Liver (tissue), 9 donors: ENCODE data around the gene TFCP2. TPM values are rescaled to one million over a fixed set of nuclear protein-coding genes. Genes with fewer than 3 reads are reported as not detected.

Experiments used
- DNase-seq: peaks from one replicate; pipeline ENCODE4 v3.0.0-alpha.2; 2017; ENCODE audit warnings: low spot score
- H3K27ac ChIP-seq, 2 donors: one replicate each; pipeline ENCODE4 v1.7.0; 2013; ENCODE audit warnings: inconsistent platforms in 2 of 2, low read length in 2 of 2, control low read depth in 1 of 2, low read depth in 1 of 2, mild to moderate bottlenecking in 1 of 2
- H3K27me3 ChIP-seq, 4 donors: one replicate each; pipeline versions ENCODE4 v1.6.1 to v1.7.0; 2013; ENCODE audit warnings: low read length in 3 of 4, inconsistent platforms in 1 of 4, mild to moderate bottlenecking in 1 of 4, moderate library complexity in 1 of 4; ENCODE audit not compliant: control insufficient read depth in 4 of 4, insufficient read depth in 4 of 4
- H3K36me3 ChIP-seq, 4 donors: one replicate each; pipeline versions ENCODE4 v1.6.1 to v1.7.0; 2013; ENCODE audit warnings: low read length in 3 of 4, mild to moderate bottlenecking in 3 of 4, low read depth in 1 of 4, moderate library complexity in 1 of 4; ENCODE audit not compliant: control insufficient read depth in 4 of 4, insufficient read depth in 3 of 4
- H3K4me1 ChIP-seq, 4 donors: one replicate each; pipeline versions ENCODE4 v1.6.1 to v1.7.0; 2013; ENCODE audit warnings: low read length in 3 of 4, mild to moderate bottlenecking in 3 of 4, moderate library complexity in 1 of 4; ENCODE audit not compliant: control insufficient read depth in 4 of 4, insufficient read depth in 4 of 4
- H3K4me3 ChIP-seq, 3 donors: one replicate each; pipeline versions ENCODE4 v1.6.1 to v1.7.0; 2013; ENCODE audit warnings: low read length in 3 of 3, control low read depth in 1 of 3, low read depth in 1 of 3, mild to moderate bottlenecking in 1 of 3
- H3K9ac ChIP-seq, 2 donors: one replicate each; pipeline ENCODE4 v1.7.0; 2013; ENCODE audit warnings: low read length in 2 of 2, mild to moderate bottlenecking in 2 of 2, moderate library complexity in 2 of 2, control low read depth in 1 of 2, low read depth in 1 of 2
- H3K9me3 ChIP-seq, 4 donors: one replicate each; pipeline versions ENCODE4 v1.6.1 to v1.7.0; 2013; ENCODE audit warnings: low read length in 3 of 4; ENCODE audit not compliant: control insufficient read depth in 4 of 4
- EGR1 ChIP-seq, 2 donors: IDR thresholded peaks; 2 replicates each; pipeline ENCODE4 v1.6.1; 2016 to 2018; ENCODE audit warnings: antibody characterized with exemption in 2 of 2, low read depth in 2 of 2
- FOXA1 ChIP-seq: IDR thresholded peaks from 2 replicates; pipeline ENCODE4 v1.6.1; 2016; ENCODE audit warnings: antibody characterized with exemption
- FOXA2 ChIP-seq: IDR thresholded peaks from 2 replicates; pipeline ENCODE4 v1.6.1; 2016; ENCODE audit warnings: antibody characterized with exemption
- GABPA ChIP-seq, 2 donors: IDR thresholded peaks in 1 of 2; conservative IDR thresholded peaks in 1 of 2; 2 replicates each; pipeline ENCODE4 v1.6.1; 2016; ENCODE audit warnings: antibody characterized with exemption in 2 of 2, mild to moderate bottlenecking in 1 of 2, moderate library complexity in 1 of 2
- HNF4A ChIP-seq, 2 donors: conservative IDR thresholded peaks; 2 replicates each; pipeline ENCODE4 v1.6.1; 2016; ENCODE audit warnings: antibody characterized with exemption in 2 of 2, mild to moderate bottlenecking in 2 of 2
- HNF4G ChIP-seq: IDR thresholded peaks from 2 replicates; pipeline ENCODE4 v1.6.1; 2016; ENCODE audit warnings: antibody characterized with exemption
- JUND ChIP-seq, 2 donors: IDR thresholded peaks; 2 replicates each; pipeline ENCODE4 v1.6.1; 2016; ENCODE audit warnings: antibody characterized with exemption in 2 of 2
- NR2F2 ChIP-seq: IDR thresholded peaks from 2 replicates; pipeline ENCODE4 v1.6.1; 2016; ENCODE audit warnings: antibody characterized with exemption
- RAD21 ChIP-seq, 2 donors: IDR thresholded peaks; 2 replicates each; pipeline ENCODE4 v1.6.1; 2016; ENCODE audit warnings: antibody characterized with exemption in 2 of 2, mild to moderate bottlenecking in 2 of 2
- RXRA ChIP-seq, 2 donors: IDR thresholded peaks; 2 replicates each; pipeline ENCODE4 v1.6.1; 2017 to 2018; ENCODE audit warnings: antibody characterized with exemption in 2 of 2, mild to moderate bottlenecking in 1 of 2
- SP1 ChIP-seq: IDR thresholded peaks from 2 replicates; pipeline ENCODE4 v1.6.1; 2018; ENCODE audit warnings: antibody characterized with exemption, mild to moderate bottlenecking
- TAF1 ChIP-seq: conservative IDR thresholded peaks from 2 replicates; pipeline ENCODE4 v1.6.1; 2016; ENCODE audit warnings: antibody characterized with exemption, mild to moderate bottlenecking
- YY1 ChIP-seq: IDR thresholded peaks from 2 replicates; pipeline ENCODE4 v1.6.1; 2016; ENCODE audit warnings: antibody characterized with exemption, mild to moderate bottlenecking
- WGBS: extraction: QIAGEN DNeasy Blood & Tissue Kit; methylation state at CpG from one replicate; pipeline ENCODE4 v1.1.7; 2013; 5-methylcytosine and 5-hydroxymethylcytosine counted together
- polyA plus RNA-seq, 2 donors: library from polyadenylated mRNA; stranded (reverse) in 1 of 2; unstranded in 1 of 2; fragments of 200-250 nt in 1 of 2; fragments of >200 nt in 1 of 2; fragmentation: Nextera tagmentation in 1 of 2; extraction: Ambion mirVana in 1 of 2; gene quantifications; one replicate each; pipeline versions ENCODE4 v1.2.1 to v1.2.3, GENCODE V29; 2013 to 2015
- total RNA-seq, 2 donors: library from RNA; depleted of rRNA; stranded (reverse); fragments of >200 nt; gene quantifications; one replicate each; pipeline ENCODE4 v1.2.3, GENCODE V29; 2014
- TF ChIP-seq, protein P1 (sequence below): fragments of 150-350 bp; IDR thresholded peaks from 2 replicates; pipeline ENCODE4 v1.5.1; 2017; ENCODE audit warnings: improper control_type of control experiment, low read depth, low read length; ENCODE audit not compliant: missing input control
- TF ChIP-seq, protein P2 (sequence below): IDR thresholded peaks from 2 replicates; pipeline ENCODE4 v1.6.1; 2016; ENCODE audit warnings: antibody characterized with exemption, mild to moderate bottlenecking
- TF ChIP-seq, protein P3 (sequence below): IDR thresholded peaks from 2 replicates; pipeline ENCODE4 v1.6.1; 2016; ENCODE audit warnings: antibody characterized with exemption
- TF ChIP-seq, protein P4 (sequence below): IDR thresholded peaks from 2 replicates; pipeline ENCODE4 v1.6.1; 2016; ENCODE audit warnings: antibody characterized with exemption
- TF ChIP-seq, protein P5 (sequence below): IDR thresholded peaks from 2 replicates; pipeline ENCODE4 v1.6.1; 2016; ENCODE audit warnings: antibody characterized with exemption
- donor health status: healthy.
- donor health status: healthy.
- donor health status: healthy.
- donor health status: healthy.
- donor health status: healthy.

TFCP2 gene
- total and polyA plus RNA-seq, 4 donors, result 1.6 to 8.6 (median 5.1) TPM

DNA sequence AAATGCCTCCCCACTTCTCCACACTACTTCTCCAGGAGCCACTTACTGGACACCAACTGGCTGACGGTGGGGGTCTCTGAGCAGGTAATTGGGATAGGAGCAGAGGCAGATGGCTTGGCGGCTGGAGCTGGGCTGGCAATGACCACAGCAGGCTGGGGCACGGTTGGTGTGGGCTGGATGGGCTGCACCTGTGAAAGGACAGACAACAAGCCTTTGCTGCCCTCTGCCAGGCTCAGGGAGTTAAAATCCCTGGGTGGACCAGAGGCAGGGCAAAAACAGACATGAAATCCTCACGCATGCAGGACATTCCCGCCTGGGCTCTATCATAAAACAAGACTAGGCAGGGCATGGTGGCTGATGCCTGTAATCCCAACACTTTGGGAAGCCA, 19.3 kb upstream of the TFCP2 start (continued):
- TF ChIP-seq YY1, result no peak
- no peak for TF ChIP-seq JUND (IDR thresholded peaks at IDR 0.05)

DNA sequence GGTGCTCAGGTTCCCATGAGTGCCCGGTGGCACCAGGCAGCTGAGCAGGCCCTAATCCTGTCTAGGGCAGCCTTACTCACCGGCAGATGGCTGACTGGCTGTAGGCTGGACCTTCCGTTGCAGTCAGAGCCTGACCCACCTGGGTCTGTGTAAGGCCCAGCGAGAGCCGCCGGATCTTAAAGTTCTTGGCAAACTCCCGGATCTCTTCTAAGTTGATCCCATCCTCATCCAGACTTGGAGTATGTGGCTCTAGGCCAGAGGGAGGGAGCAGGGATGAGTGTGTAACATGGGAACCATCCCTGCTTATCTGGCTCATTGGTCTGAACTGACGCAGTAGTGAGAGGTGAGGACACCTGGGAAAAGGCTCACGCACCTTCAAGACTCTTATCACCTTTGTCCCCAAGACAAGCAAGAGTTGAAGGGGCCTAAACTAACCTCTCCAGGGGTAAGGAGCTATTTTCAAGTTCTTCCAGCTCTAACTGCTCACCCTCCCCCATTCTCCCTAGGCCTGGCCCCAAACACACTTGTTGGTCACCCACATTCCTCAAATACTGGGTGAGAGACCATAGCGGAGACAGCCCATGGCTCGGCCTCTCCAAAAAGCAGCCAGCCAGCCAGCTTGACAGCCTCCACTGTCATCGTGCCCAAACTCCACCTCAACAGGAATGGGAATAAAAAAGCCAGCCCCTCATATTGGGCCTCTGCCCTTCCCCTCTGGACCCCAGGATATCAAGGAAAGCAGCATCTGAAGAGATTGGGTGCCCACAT, 18.8 kb upstream of the TFCP2 start:
- DNase-seq, result no peak
- Histone ChIP-seq H3K4me3 (no peak overlapping the region), H3K27ac (no peak overlapping the region), H3K4me1 (no peaks in the 10 kb centered on the region), H3K36me3 (peaks cover 0 to 3% (median 0%) of the 10 kb centered on the region in 4 donors), H3K27me3 (no peaks in the 10 kb centered on the region), H3K9me3 (no peaks in the 10 kb centered on the region), H3K9ac (no peak overlapping the region)
- 96% methylated on average over 12 of the region's 12 CpGs for WGBS
- TF ChIP-seq, protein P1, sequence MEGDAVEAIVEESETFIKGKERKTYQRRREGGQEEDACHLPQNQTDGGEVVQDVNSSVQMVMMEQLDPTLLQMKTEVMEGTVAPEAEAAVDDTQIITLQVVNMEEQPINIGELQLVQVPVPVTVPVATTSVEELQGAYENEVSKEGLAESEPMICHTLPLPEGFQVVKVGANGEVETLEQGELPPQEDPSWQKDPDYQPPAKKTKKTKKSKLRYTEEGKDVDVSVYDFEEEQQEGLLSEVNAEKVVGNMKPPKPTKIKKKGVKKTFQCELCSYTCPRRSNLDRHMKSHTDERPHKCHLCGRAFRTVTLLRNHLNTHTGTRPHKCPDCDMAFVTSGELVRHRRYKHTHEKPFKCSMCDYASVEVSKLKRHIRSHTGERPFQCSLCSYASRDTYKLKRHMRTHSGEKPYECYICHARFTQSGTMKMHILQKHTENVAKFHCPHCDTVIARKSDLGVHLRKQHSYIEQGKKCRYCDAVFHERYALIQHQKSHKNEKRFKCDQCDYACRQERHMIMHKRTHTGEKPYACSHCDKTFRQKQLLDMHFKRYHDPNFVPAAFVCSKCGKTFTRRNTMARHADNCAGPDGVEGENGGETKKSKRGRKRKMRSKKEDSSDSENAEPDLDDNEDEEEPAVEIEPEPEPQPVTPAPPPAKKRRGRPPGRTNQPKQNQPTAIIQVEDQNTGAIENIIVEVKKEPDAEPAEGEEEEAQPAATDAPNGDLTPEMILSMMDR, result no peak
- TF ChIP-seq YY1 (no peak), FOXA1 (no peak), HNF4A (conservative IDR thresholded peaks at IDR 0.05) (no peak), HNF4G (no peak), SP1 (no peak), NR2F2 (no peak), EGR1 (IDR thresholded peaks at IDR 0.05; ENCODE audit: low read depth in 2 of 2) (no peak), GABPA (IDR thresholded peaks at IDR 0.05 in 1 of 2, conservative IDR thresholded peaks at IDR 0.05 in 1 of 2) (no peak), JUND (IDR thresholded peaks at IDR 0.05) (no peak), FOXA2 (no peak), TAF1 (no peak), RAD21 (IDR thresholded peaks at IDR 0.05) (no peak), RXRA (IDR thresholded peaks at IDR 0.05) (no peak)
- TF ChIP-seq, protein P2, sequence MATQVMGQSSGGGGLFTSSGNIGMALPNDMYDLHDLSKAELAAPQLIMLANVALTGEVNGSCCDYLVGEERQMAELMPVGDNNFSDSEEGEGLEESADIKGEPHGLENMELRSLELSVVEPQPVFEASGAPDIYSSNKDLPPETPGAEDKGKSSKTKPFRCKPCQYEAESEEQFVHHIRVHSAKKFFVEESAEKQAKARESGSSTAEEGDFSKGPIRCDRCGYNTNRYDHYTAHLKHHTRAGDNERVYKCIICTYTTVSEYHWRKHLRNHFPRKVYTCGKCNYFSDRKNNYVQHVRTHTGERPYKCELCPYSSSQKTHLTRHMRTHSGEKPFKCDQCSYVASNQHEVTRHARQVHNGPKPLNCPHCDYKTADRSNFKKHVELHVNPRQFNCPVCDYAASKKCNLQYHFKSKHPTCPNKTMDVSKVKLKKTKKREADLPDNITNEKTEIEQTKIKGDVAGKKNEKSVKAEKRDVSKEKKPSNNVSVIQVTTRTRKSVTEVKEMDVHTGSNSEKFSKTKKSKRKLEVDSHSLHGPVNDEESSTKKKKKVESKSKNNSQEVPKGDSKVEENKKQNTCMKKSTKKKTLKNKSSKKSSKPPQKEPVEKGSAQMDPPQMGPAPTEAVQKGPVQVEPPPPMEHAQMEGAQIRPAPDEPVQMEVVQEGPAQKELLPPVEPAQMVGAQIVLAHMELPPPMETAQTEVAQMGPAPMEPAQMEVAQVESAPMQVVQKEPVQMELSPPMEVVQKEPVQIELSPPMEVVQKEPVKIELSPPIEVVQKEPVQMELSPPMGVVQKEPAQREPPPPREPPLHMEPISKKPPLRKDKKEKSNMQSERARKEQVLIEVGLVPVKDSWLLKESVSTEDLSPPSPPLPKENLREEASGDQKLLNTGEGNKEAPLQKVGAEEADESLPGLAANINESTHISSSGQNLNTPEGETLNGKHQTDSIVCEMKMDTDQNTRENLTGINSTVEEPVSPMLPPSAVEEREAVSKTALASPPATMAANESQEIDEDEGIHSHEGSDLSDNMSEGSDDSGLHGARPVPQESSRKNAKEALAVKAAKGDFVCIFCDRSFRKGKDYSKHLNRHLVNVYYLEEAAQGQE, result no peak
- TF ChIP-seq, protein P3, sequence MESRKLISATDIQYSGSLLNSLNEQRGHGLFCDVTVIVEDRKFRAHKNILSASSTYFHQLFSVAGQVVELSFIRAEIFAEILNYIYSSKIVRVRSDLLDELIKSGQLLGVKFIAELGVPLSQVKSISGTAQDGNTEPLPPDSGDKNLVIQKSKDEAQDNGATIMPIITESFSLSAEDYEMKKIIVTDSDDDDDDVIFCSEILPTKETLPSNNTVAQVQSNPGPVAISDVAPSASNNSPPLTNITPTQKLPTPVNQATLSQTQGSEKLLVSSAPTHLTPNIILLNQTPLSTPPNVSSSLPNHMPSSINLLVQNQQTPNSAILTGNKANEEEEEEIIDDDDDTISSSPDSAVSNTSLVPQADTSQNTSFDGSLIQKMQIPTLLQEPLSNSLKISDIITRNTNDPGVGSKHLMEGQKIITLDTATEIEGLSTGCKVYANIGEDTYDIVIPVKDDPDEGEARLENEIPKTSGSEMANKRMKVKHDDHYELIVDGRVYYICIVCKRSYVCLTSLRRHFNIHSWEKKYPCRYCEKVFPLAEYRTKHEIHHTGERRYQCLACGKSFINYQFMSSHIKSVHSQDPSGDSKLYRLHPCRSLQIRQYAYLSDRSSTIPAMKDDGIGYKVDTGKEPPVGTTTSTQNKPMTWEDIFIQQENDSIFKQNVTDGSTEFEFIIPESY, result no peak
- TF ChIP-seq, protein P4, sequence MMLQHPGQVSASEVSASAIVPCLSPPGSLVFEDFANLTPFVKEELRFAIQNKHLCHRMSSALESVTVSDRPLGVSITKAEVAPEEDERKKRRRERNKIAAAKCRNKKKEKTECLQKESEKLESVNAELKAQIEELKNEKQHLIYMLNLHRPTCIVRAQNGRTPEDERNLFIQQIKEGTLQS, result no peak
- TF ChIP-seq, protein P5, sequence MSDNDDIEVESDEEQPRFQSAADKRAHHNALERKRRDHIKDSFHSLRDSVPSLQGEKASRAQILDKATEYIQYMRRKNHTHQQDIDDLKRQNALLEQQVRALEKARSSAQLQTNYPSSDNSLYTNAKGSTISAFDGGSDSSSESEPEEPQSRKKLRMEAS, result no peak
